GM18499 (cell line): ENCODE measurements around the gene TRIP13.

Experiments used
- ATAC-seq: cut with Tn5 transposase; IDR thresholded peaks from one replicate; pipeline ENCODE4 v1.9.1; 2021; ENCODE audit warnings: moderate number of reproducible peaks; ENCODE audit not compliant: insufficient read depth, unreplicated experiment

Gene TRIP13

GRCh38 chr5:948472-949274 lies 56.0 kb downstream of the TRIP13 start:
- no peak for ATAC-seq

GRCh38 chr5:949275-949543 lies 56.5 kb downstream of the TRIP13 start:
- no peak for ATAC-seq

GRCh38 chr5:949815-950560 lies 57.3 kb downstream of the TRIP13 start:
- no peak for ATAC-seq

- ATAC-seq: no peak
These were observed 59.4 kb downstream of the TRIP13 start for GRCh38 chr5:951940-952596.

- no peak for ATAC-seq
These were observed 60.0 kb downstream of the TRIP13 start for GRCh38 chr5:952597-953271.

GRCh38 chr5:953535-954449 lies 61.1 kb downstream of the TRIP13 start:
- ATAC-seq: no peak

GRCh38 chr5:955886-956761 lies 63.4 kb downstream of the TRIP13 start:
- no peak for ATAC-seq

- peak; percentile 46 for ATAC-seq
These were observed 64.5 kb downstream of the TRIP13 start for GRCh38 chr5:956941-957747.

- no peak for ATAC-seq
These were observed 65.2 kb downstream of the TRIP13 start for GRCh38 chr5:957748-958485.

GRCh38 chr5:958701-959571 lies 66.3 kb downstream of the TRIP13 start:
- no peak for ATAC-seq

GRCh38 chr5:959581-960531 lies 67.2 kb downstream of the TRIP13 start:
- ATAC-seq: no peak

- no peak for ATAC-seq
These were observed 67.9 kb downstream of the TRIP13 start for GRCh38 chr5:960551-960950.

- no peak for ATAC-seq
These were observed 68.5 kb downstream of the TRIP13 start for GRCh38 chr5:961002-961710.

- ATAC-seq: no peak
These were observed 69.1 kb downstream of the TRIP13 start for GRCh38 chr5:961711-962240.

- no peak for ATAC-seq
These were observed 69.7 kb downstream of the TRIP13 start for GRCh38 chr5:962386-962785.
